Activated naive CD8-positive, alpha-beta T cell treated with anti-CD3 and anti-CD28 coated beads, Interleukin-2, amount 50 U/mL, for 16 hours (primary cell): Measurements from ENCODE around the gene JUP.

Experiments used
- DNase-seq: peaks from one replicate; pipeline ENCODE4 v3.0.0-alpha.2; 2020; ENCODE audit warnings: low read depth, low spot score

Gene JUP

DNA sequence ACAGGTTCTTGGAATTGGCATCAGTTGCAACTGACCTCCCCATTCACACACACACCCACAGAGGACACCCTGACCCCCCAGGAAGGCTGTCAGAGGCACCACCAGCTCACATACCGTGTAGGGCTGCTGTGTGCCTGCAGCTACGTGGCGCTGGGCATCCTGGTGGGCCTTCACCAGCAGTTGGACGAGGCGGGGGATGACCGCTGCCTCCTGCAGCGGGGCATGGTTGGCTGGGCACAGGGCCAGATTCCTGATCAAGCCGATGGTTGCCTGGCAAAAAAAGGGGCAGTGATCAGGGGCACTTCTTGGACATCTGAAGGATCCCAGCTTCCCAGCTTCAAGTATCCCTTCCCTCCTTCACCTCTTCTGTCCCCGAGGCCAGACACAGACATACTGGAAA, 27.9 kb downstream of the JUP start:
- DNase-seq: no peak

DNA sequence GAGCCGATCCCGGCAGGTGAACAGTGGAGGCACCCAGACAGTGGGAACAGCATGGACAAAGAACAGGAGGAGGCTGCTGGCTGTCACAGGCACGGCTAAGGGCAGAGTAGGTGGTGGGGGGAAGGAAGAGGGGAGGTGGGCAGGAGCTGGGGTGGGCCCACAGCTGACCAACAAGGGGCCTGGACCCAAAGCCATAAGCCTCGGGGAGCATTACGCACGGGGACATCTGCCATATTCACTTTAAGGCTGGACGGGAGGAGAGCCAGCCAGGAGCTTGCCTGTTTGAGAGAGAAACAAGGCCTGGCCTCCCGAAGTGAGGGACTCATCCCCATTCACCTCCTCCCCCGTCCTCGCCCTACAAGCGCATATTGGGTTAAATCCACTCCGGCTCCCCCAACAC, 32.4 kb downstream of the JUP start:
- DNase-seq: no peak

DNA sequence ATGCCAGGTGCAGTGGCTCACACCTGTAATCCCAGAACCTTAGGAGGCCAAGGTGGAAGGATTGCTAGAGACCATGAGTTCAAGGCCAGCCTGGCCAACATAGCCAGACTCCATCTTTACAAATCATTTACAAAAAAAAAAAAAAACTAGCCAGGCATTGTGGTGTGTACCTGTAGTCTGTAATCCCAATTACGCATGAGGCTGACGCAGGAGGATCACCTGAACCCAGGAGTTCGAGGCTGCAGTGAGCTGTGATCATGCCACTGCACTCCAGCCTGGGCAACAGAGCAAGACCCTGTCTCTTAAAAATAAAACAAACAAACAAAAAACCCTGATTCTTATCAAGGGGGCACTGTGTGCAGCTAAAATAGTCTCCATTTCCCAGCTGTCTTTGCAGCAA, 35.2 kb downstream of the JUP start:
- DNase-seq: no peak

DNA sequence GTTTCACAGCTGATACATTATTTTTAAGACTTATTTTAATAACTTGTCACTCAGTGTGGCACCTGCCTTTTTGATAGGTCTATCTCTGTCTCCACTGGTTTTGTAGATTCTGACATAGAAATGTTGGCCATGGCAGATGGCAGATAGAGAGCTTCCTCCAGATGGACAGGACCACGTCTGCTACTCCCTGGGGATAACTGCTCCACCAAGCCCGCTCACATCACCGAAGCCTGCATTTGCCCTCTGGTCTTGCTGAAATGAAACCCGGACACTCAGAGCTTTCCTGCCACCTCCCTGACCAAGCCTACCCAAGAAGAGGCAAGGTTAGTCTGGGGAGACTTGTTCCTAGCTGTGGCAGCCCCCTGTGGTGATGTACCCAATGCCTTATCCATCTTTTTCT, 35.6 kb downstream of the JUP start:
- DNase-seq: no peak

DNA sequence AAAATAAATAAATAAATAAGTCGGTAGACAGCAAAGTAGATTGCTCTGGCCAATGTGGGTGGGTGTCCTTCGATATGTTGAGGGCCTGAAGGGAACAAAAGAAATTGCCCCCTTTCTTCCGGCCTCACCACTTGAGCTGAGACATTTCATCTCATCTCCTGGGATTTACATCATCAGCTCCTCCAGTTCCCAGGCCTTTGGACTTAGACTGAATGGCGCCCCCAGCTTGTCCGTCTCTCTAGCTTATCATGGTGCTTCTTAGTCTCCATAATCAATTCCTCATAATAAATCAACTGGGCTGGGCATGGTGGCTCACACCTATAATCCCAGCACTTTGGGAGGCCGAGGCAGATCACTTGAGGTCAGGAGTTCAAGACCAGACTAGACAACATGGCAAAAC, 38.2 kb downstream of the JUP start:
- no peak for DNase-seq

DNA sequence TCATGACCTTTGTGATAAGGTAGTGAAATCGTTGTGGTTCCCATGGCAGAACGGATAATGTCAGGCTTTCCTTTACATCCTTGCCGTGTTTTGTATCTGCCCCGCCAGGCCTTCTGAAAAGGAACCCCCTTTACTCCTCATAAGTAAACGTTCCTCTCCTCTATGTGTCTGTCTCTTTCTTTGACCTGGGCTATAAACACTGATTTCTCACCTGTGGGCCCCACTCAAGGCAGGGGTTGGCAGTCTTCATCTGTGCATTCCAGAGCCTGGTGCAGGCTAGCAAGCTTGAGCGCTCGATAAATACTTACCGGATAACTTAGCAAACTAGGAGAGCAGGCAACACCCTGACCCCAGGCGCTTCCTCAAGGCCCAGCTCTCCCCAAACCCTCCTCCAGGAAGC, 44.8 kb downstream of the JUP start:
- no peak for DNase-seq

DNA sequence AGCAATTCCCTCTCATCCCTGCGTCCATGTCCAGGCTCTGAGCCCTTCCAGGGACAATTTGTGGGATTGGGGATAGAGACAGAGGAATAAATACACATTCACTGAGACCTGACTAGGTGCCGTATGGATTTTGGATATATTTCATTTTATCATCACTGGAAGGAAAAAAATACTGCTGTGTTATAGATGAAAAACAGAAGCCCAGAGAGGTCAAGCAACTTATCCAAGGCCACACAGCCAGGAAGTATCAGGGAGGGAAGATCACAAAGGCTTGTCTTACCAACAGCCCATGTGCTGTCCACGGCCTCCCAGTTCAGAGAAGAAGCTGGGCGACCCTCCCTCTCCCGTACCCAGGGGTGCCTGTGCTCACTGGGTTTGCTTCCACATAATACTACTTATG, 46.0 kb downstream of the JUP start:
- no peak for DNase-seq

DNA sequence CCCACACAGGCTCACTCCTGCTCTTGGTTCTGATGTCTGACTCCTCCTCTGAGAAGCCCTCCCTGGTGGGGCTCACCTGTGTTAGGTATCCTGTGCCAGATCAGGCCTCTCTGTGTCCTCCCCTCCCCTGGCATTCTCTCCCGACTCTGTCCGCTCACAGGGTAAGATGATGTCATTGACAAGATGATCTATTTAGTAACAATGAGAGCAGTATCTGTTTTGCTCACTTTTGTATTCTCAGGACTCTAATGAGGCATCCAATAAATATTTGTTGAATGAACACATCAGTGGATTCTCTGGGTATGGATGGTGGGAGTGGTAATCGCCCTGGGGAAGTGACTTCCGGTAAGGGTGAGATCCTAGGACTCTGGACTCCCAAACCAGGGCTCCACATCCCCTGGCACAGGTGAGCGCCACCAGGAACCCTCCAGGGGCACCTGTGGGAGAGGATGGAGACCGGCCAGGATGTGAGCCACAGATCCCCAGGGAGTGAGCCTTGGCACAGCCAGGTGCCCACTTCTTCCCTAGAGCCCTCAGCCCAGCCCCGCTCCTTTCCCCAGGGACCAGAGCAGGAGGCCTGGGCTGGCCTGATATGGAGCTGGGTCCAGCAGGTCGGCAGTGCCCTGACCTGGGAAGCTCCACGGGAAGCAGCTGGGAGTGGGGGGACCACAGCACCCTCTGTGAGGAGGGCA, 46.7 kb downstream of the JUP start:
- DNase-seq: no peak

DNA sequence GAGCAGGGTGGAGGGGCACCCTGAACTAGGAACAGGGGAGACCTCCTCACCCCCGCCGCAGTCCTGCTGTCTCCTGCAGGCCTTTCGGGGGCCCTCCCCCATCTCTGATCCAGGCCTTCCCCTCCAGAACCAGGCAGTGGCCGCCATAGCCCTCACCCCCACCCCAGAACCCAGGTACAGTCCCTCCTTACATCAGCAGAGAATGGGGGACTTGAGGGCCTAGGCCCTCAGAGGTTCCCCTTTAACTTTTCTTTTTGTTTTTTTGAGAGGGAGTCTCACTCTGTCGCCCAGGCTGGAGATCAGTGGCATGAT, 47.8 kb downstream of the JUP start:
- DNase-seq: no peak

DNA sequence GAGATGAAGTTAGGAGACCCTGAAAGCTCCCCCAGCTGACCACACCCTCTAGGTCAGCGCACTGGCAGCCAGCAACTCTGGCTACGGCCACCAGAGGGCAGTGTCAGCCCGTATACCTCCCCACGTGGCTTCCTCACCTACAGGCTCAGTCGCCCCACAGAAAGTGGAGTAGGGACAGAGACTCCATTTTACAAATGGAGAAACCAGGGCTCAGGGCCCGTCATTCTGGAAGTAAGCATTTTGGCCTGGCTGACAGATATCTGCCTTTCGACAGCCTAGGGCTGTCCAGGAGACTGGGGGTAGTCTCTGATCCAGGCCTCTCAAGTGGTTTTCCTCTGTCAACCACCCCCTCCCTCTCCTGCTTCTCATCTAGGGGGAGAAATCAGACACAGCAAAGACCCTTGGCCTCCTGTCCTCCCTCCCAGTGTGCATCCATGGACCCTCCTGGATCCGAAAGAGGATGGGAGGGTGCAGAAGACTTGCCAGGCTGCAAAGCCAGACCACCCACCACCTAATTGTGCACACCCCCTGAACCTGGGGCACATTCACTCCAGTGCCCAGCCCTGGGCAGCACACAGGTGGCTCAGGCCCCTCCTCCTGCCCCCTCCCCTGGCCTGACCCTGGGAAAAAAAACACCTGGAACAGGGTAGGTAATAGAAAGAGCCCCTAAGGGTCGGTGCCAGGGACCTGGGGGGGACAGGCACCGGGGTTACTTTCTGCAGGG, 48.3 kb downstream of the JUP start:
- DNase-seq: peak; percentile 58

DNA sequence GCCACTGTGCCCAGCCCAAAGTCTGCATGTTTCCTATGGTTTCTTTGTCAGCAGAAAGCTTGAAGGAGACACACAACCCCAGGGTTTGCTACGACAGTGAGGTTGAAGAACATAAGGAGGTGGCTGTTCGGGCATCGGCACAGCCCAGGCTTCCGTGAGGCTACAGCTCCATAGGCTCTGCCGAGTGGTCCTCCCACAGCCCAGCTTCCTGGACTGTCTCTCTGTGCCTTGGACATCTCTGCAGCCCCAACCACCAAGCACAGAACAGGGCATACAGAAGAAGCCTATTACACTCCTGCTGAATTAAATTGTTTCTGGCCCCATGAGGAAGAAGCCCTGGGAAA, 48.9 kb downstream of the JUP start:
- DNase-seq: no peak

DNA sequence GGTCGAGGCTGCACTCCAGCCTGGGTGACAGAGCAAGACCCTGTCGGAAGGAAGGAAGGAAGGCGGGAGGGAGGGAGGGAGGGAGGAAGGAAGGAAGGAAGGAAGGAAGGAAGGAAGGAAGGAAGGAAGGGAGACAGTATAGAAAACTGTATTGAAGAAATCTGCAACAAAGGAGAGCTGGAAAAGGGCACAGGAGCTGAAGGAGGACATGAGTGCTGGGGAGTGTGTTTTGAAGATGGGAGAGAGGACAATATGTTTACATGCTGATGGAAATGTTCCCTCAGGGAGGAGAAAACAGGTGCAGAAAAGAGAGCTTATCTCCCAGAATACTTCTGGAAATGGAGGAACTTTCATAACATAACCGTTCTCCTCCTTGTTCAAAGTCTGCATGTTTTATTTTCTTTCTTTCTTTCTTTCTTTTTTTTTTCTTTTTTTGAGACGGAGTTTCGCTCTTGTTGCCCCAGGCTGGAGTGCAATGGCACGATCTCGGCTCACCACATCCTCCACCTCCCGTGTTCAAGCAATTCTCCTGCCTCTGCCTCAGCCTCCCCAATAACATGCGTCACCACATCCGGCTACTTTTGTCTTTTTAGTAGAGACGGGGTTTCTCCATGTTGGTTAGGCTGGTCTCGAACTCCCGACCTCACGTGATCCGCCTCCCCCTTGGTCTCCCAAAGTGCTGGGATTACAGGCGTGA, 49.4 kb downstream of the JUP start:
- no peak for DNase-seq

DNA sequence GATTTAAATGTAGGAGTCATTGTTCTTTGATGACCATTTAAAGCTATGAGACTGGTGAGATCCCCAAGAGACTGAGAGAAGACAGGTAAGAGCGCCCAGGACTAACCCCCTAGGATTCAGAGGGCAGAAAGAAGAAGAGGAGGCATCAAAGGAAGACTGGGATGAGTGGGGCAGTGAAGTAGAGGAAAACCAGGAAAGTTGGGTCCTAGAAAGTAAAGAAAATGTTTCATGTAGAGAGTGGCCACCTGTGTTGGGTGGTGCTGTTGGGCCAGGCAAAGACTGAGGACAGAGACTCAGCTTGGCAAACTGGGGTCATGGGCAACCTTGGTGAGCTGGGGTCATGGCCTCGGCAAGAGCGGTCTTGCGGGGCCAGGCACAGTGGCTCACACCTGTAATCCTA, 50.8 kb downstream of the JUP start:
- no peak for DNase-seq

DNA sequence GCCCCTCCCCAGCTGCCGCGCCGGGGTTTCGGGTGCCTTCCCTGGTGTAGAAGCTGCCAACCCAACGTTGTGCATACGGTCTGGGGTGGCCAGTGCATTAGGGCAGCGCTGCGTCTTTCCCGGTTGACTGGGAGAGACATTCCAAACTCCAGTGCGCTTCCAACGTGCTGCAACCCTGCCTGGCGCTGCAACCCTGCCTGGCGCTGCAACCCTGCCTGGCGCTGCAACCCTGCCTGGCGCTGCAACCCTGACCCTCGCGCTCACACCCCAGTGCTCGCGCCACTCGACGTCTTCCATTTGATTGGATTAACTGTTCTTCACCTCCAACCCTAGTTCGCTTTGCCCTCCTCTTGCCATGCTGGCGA, 51.6 kb downstream of the JUP start:
- DNase-seq: no peak

DNA sequence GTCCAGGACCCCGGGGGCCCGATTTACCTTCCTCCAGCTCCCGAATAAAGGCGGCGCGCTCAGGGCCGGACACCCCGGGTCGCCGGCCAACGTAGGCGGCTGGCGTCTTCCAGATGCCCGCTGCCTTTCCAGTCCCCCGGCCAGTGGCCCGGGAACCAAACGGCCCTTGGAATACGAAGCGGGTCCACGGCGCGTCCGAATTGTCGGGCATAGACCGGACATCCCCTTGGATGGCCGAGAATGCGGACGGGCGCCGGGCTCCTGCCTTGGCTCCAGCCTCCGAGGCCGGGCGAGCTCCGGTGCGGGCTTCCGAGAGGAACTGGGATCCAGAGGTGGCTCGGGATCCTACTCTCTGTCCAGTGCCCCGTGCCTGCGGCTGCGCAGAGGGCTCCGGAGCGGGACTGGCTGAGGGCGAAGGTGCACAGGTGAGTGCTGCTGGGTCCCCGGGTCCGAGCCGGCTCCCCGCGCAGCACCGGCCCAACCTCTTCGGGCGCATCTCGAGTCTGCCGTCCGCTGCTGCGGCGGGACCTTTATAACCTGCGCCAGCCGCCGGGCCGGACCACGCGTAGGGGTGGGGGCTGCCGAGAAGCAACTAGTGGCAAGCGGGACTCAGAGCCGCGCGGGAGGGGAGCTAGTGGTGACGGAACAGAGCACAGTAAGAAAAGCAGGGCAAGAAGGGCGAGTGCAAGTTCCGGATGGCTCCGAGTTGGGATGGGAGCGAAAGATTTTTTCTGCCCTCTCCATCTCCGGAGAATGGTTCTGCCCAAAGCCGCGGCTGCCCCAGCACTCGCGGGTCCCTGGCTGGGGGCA, 52.2 kb downstream of the JUP start, which contains the start of gene HAP1:
TSS of gene HAP1 (minus strand) at position 505 of the 810 bp plus-strand sequence. CDS start at position 496, 9 bp downstream.
- DNase-seq: no peak

DNA sequence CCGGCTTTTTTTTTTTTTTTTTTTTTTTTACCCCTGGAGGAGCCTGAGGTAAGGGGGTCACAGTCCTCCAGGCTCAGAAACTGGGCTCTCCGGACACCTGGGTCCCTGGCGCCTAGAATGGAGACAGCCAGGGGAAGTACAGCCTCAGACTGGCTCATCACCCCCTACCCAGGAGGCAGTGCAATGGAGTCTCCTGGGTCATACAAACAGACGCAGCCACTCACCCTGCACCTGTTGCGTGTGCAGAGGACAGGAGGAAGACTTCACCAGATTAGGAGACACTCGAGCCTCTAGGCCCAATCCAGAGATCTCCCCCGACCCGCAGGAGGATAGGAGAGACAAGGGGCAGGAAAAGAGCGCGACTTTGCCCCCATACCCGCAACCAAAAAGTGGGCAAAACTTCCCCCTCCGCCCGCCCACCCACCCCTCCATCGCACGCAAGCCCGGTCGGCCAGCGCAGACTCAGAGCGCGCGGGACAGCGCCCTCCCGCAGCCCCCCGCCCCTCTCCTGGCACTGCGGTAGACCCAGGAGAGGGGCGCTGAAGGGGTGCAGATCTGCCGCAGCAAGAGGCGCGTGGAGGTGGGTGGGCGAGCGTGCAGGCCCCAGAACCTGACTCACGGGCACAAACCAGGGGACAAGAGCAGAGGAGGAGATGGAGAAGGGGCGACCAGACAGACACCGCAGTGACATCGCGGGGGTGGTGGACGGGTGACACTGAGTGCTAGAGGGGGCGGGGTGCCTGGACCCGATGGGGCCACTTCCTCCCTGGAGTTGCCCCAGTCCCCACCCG, 53.0 kb downstream of the JUP start:
- no peak for DNase-seq

DNA sequence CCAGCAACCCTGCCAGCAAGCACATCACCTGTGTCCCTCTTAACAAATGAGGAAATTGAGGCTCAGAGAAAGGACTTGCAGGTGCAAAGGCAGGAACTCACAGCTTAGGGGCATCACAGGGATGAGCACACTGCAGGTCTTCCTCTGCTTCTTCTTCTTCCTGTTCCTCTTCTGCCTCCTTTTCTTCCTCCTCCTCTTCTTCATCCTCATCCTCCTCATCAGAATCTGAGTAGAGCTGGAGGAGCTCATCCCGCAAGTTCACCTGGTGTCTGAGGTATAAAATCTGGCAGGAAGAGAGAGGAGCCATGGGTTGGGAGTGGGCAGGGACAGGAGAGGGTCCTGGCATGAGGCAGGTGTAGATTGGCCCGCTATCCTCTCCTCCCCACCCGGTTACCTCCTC, 54.7 kb downstream of the JUP start:
- no peak for DNase-seq

DNA sequence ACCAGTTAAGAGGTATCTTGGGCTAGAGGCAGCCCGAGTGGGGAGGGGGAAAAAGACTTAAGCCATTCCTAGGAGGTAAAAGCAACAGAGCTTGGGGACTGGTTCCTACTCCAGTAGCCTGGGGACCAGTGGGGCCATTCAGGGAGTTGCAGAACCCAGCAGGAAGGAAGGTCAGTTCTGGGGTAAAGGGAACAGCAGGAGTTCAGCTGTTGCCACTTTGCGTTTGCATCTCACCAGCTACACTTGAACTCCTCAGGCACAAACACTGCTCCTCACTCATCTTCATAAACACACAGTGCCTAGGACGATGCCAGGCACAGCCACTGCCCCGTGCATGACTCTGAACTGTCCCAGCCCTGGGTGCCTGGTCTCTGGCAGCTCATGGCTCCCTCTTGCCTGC, 56.0 kb downstream of the JUP start:
- DNase-seq: no peak

DNA sequence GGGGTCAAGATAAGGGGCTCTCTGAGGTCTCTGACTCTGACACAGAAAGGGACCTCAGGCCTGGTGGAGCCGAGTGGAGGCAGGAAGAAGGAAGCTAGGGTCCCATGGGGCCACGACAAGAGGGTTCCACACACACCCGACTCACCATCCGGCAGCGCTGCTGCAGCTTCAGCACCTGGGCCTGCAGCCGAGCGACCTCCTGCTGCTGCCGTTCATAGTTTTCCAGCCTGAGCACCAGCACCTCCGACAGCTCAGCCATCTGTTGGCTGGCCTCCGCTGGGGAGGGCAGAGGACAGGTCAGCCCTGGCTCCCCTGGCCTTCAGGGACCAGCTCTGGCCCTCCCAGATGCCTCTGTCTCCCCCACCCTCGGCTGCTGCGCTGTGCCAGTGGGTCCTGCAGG, 58.5 kb downstream of the JUP start:
- no peak for DNase-seq

DNA sequence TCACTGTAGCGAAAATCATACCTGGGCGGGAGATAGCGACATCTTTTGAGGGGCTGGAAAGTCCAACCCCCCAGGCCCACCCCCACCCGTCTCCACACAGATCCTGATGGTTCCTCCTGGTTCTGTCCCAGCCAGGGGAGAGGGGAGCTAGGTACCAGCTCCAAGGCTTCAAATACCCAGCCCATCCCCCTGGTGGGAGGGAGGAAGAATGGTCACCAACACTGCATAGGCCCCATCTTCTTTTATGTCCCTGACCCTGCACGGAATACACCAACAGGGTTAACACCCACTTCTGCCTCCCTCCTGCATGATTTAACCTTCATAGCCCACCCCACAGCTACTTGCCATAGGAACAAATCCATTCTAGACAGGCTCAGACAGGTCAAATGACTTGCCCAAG, 61.4 kb downstream of the JUP start:
- DNase-seq: no peak

DNA sequence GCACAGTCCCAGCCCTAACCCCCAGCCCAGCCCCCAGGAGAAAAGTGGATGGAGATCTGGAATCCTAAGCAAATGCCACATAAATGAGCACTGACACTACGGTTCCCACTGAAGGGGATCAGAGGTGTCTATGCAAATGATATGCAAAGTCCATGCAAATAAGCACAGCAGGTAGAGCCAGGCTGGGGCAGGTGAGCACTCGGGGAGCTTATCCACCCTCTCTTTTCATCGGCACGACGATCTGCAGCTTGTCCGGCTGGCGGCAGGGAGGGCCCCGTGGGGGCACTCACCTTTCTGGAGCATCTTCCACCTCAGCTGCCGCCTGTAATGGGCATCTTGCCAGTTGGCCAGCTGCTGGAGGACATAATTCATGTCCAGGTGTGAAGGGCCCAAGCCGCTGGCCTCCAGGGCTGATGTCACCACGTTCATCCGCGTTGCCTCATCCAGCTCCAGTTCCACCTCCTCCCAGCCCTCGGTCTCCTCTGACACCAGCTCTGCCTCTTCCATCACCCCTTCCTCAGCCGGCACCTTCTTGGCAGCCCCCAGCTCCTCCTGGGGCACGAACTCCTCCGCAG, 61.9 kb downstream of the JUP start:
- no peak for DNase-seq
